HCT116 (cell line): Measurements from ENCODE around the gene RNASE1. TPM values are rescaled to one million over a fixed set of nuclear protein-coding genes. Genes with fewer than 3 reads are reported as not detected.

Experiments
- ATAC-seq: fragments of 200-7000 bp; cut with Tn5 transposase; 2 replicates; pipeline ENCODE4 v1.9.1; 2020; ENCODE audit warnings: mild to moderate bottlenecking, moderate library complexity
- BruUV-seq: library from RNA; stranded (reverse); fragments of 400-500 nt; replicated peaks from 2 replicates; lab custom pipeline; 2021; lab: Mats Ljungman, UMichigan
- CTCF ChIA-PET: fragments of 300-600 bp; sonication (Branson Sonifier 250); formaldehyde crosslinking; loops from one replicate; lab custom pipeline; 2021; ENCODE audit warnings: antibody characterized with exemption; lab: Charles Lee
- POLR2A ChIA-PET: fragments of 300-600, 350-600 bp; sonication (Branson Sonifier 250); formaldehyde crosslinking; loops from one replicate; lab custom pipeline; 2021; ENCODE audit warnings: antibody characterized with exemption; lab: Charles Lee
- RAD21 ChIA-PET, 2 experiments: fragments of 300-600 bp; sonication (Branson Sonifier 250); formaldehyde crosslinking; loops; one replicate each; lab custom pipeline; 2023; ENCODE audit warnings: low total read pairs in 2 of 2; ENCODE audit not compliant: uncharacterized antibody in 2 of 2, unreplicated experiment in 2 of 2, low non-redundant PET in 1 of 2; lab: Charles Lee
- DNase-seq: peaks from one replicate; pipeline ENCODE4 v3.0.0-alpha.2; 2010; ENCODE audit warnings: low read depth, low spot score
- H2AFZ ChIP-seq: fragments of 200-600 bp; shearing (Covaris generic), sonication (generic); 2 replicates; pipeline ENCODE4 v1.6.1; 2017; ENCODE audit warnings: low read depth, mixed run types, mixed read lengths, antibody characterized with exemption, low read length; ENCODE audit not compliant: poor library complexity, severe bottlenecking
- H3K27ac ChIP-seq: 2 replicates; pipeline ENCODE4 v1.5.1; 2012; ENCODE audit warnings: low read depth, low read length
- H3K27me3 ChIP-seq: fragments of 200-600 bp; sonication (generic); 2 replicates; pipeline ENCODE4 v1.6.1; 2016; ENCODE audit warnings: mixed run types, low read length, mixed read lengths; ENCODE audit not compliant: insufficient read depth
- H3K36me3 ChIP-seq, 2 experiments: fragments of 200-500 bp in 1 of 2; fragments of 200-600 bp in 1 of 2; sonication (Bioruptor generic) in 1 of 2; sonication (generic) in 1 of 2; 2 replicates each; pipeline versions ENCODE4 v1.5.1 to v1.6.1; 2014 to 2016; ENCODE audit warnings: low read length in 2 of 2, inconsistent platforms in 1 of 2, mixed read lengths in 1 of 2, mixed run types in 1 of 2; ENCODE audit not compliant: insufficient read depth in 2 of 2, control insufficient read depth in 1 of 2
- H3K4me1 ChIP-seq, 2 experiments: fragments of 200-600 bp in 1 of 2; sonication (generic) in 1 of 2; 2 replicates each; pipeline versions ENCODE4 v1.5.1 to v1.6.1; 2012 to 2017; ENCODE audit warnings: low read length in 2 of 2, inconsistent platforms in 1 of 2, mild to moderate bottlenecking in 1 of 2, mixed read lengths in 1 of 2, mixed run types in 1 of 2, moderate library complexity in 1 of 2; ENCODE audit not compliant: insufficient read depth in 2 of 2, control insufficient read depth in 1 of 2
- H3K4me2 ChIP-seq: fragments of 200-600 bp; sonication (generic); 2 replicates; pipeline ENCODE4 v1.6.1; 2017; ENCODE audit warnings: mixed run types, low read length, mixed read lengths
- H3K4me3 ChIP-seq, 2 experiments: fragments of 200-600 bp in 1 of 2; sonication (generic) in 1 of 2; replicated peaks in 1 of 2; 2 replicates each; pipeline ENCODE4 v1.5.1; 2011 to 2016; ENCODE audit warnings: low read length in 2 of 2, control low read depth in 1 of 2, low read depth in 1 of 2, mild to moderate bottlenecking in 1 of 2, mixed read lengths in 1 of 2, mixed run types in 1 of 2
- H3K79me2 ChIP-seq: fragments of 200-600 bp; sonication (generic); 2 replicates; pipeline ENCODE4 v1.6.1; 2017; ENCODE audit warnings: mild to moderate bottlenecking, mixed run types, low read length, moderate library complexity, mixed read lengths; ENCODE audit not compliant: insufficient read depth
- H3K9ac ChIP-seq: fragments of 200-600 bp; sonication (generic); 2 replicates; pipeline ENCODE4 v1.6.1; 2016; ENCODE audit warnings: low read length, mixed read lengths
- H3K9me2 ChIP-seq: fragments of 200-600 bp; sonication (generic), shearing (Covaris generic); 2 replicates; pipeline ENCODE4 v1.6.1; 2017; ENCODE audit warnings: mixed run types, mild to moderate bottlenecking, moderate library complexity; ENCODE audit not compliant: insufficient read depth
- H3K9me3 ChIP-seq, 2 experiments: fragments of 200-500 bp in 1 of 2; fragments of 200-600 bp in 1 of 2; sonication (Bioruptor generic) in 1 of 2; sonication (generic) in 1 of 2; 2 replicates each; pipeline ENCODE4 v1.6.1; 2014 to 2017; ENCODE audit warnings: low read length in 2 of 2, mixed read lengths in 2 of 2, inconsistent platforms in 1 of 2, low read depth in 1 of 2, mild to moderate bottlenecking in 1 of 2, mixed run types in 1 of 2, moderate library complexity in 1 of 2; ENCODE audit not compliant: control insufficient read depth in 1 of 2, insufficient read depth in 1 of 2
- H4K20me1 ChIP-seq: fragments of 200-600 bp; sonication (generic), shearing (Covaris generic); 2 replicates; pipeline ENCODE4 v1.6.1; 2017; ENCODE audit warnings: mixed run types, mild to moderate bottlenecking, moderate library complexity; ENCODE audit not compliant: insufficient read depth
- ATF3 ChIP-seq: IDR thresholded peaks from 2 replicates; pipeline ENCODE4 v1.6.1; 2012
- CBX3 ChIP-seq: IDR thresholded peaks from 2 replicates; pipeline ENCODE4 v1.6.1; 2012; ENCODE audit warnings: low read depth
- CEBPB ChIP-seq: IDR thresholded peaks from 2 replicates; pipeline ENCODE4 v1.6.1; 2012; ENCODE audit warnings: low read depth
- CTCF ChIP-seq, 3 experiments: fragments of 200-600 bp in 1 of 3; sonication (generic) in 1 of 3; IDR thresholded peaks in 2 of 3; conservative IDR thresholded peaks in 1 of 3; 2 replicates each; pipeline ENCODE4 v1.5.1; 2012 to 2017; ENCODE audit warnings: low read depth in 2 of 3, low read length in 2 of 3, antibody characterized with exemption in 1 of 3, borderline replicate concordance in 1 of 3, control low read depth in 1 of 3, mild to moderate bottlenecking in 1 of 3, mixed read lengths in 1 of 3, mixed run types in 1 of 3, moderate library complexity in 1 of 3; ENCODE audit not compliant: insufficient read depth in 1 of 3
- ELF1 ChIP-seq: IDR thresholded peaks from 2 replicates; pipeline ENCODE4 v1.6.1; 2012; ENCODE audit warnings: low read depth, borderline replicate concordance
- EZH2 ChIP-seq: fragments of 200-600 bp; sonication (generic); IDR thresholded peaks from 2 replicates; pipeline ENCODE4 v1.6.1; 2017; ENCODE audit warnings: antibody characterized with exemption, mixed run types
- EZH2phosphoT487 ChIP-seq: fragments of 200-600 bp; IDR thresholded peaks from 2 replicates; pipeline ENCODE4 v1.6.1; 2018; ENCODE audit warnings: antibody characterized with exemption, borderline replicate concordance
- JUND ChIP-seq: IDR thresholded peaks from 2 replicates; pipeline ENCODE4 v1.6.1; 2012
- POLR2AphosphoS5 ChIP-seq: IDR thresholded peaks from 2 replicates; pipeline ENCODE4 v1.6.1; 2011; ENCODE audit warnings: mild to moderate bottlenecking, low read depth, low read length, moderate library complexity
- REST ChIP-seq: IDR thresholded peaks from 2 replicates; pipeline ENCODE4 v1.6.1; 2012; ENCODE audit warnings: low read depth
- SIN3A ChIP-seq: IDR thresholded peaks from 2 replicates; pipeline ENCODE4 v1.6.1; 2012; ENCODE audit warnings: low read depth
- SP1 ChIP-seq: IDR thresholded peaks from 2 replicates; pipeline ENCODE4 v1.6.1; 2012; ENCODE audit warnings: low read depth
- TCF7L2 ChIP-seq: IDR thresholded peaks from 2 replicates; pipeline ENCODE4 v1.7.0; 2011; ENCODE audit warnings: borderline replicate concordance, inconsistent platforms; ENCODE audit not compliant: insufficient read depth, insufficient read length; ENCODE audit errors: extremely low read depth
- YY1 ChIP-seq: IDR thresholded peaks from 2 replicates; pipeline ENCODE4 v1.6.1; 2011; ENCODE audit warnings: low read length, low read depth, moderate library complexity, mild to moderate bottlenecking; ENCODE audit not compliant: insufficient replicate concordance; ENCODE audit errors: extremely low read depth
- ZNF274 ChIP-seq: fragments of 200-500 bp; sonication (Bioruptor generic); IDR thresholded peaks from 2 replicates; pipeline ENCODE4 v1.6.1; 2014; ENCODE audit warnings: mild to moderate bottlenecking, low read depth, low read length, inconsistent platforms
- intact Hi-C: fragments of 100-400 bp; cut with micrococcal nuclease; formaldehyde crosslinking; loops from 2 replicates; pipeline ENCODE4 v1.10.0; 2022
- total RNA-seq: library from RNA; stranded (reverse); gene quantifications from one replicate; pipeline ENCODE4 v1.2.1, GENCODE V29; 2021; ENCODE audit not compliant: unreplicated experiment

RNASE1 gene
- total RNA-seq, 1 experiment from 2014 or later = 3.3 TPM

- H4K20me1 ChIP-seq = no peaks in the 10 kb centered on the region
- no peaks in the 10 kb centered on the region for H3K36me3 ChIP-seq
- ChIA-PET RAD21 (no interaction called here), POLR2A (no interaction called here), CTCF (no interaction called here)
- DNase-seq (no peak), ATAC-seq (no peak)
- no peaks in the 10 kb centered on the region for H3K27me3 ChIP-seq
- H3K4me1 ChIP-seq = no peaks in the 10 kb centered on the region
- H3K4me2 ChIP-seq = no peak overlapping the region
- TF ChIP-seq REST (no peak), CEBPB (no peak), YY1 (no peak), CTCF (IDR thresholded peaks at IDR 0.05 in 2 of 3, conservative IDR thresholded peaks at IDR 0.05 in 1 of 3; ENCODE audit: borderline replicate concordance in 1 of 3, insufficient read depth in 1 of 3, low read depth in 2 of 3, low read length in 2 of 3) (no peak), ZNF274 (no peak), TCF7L2 (no peak), ELF1 (no peak), ATF3 (no peak), POLR2AphosphoS5 (no peak), JUND (no peak), CBX3 (no peak), EZH2 (no peak), SP1 (no peak), SIN3A (no peak), EZH2phosphoT487 (no peak)
- BruUV-seq = no TSS peak
- no peak overlapping the region for H2AFZ ChIP-seq
- H3K9me2 ChIP-seq = no peaks in the 10 kb centered on the region
- no peak overlapping the region for H3K27ac ChIP-seq
- intact Hi-C loops = no loop called here
- no peaks in the 10 kb centered on the region for H3K79me2 ChIP-seq
- H3K4me3 ChIP-seq = no peak overlapping the region
- no peaks in the 10 kb centered on the region for H3K9me3 ChIP-seq
- no peak overlapping the region for H3K9ac ChIP-seq
These were observed 9.6 kb upstream of the RNASE1 start for GRCh38 chr14:20811986-20812975.
